Effector memory CD4-positive, alpha-beta T cell (primary cell): ENCODE measurements around the gene C1orf87.

ENCODE experiments used
- DNase-seq, 3 donors: peaks; one replicate each; pipeline ENCODE4 v3.0.0-alpha.2; 2020
- H3K27ac ChIP-seq: 2 replicates; pipeline ENCODE4 v1.7.0; 2013; ENCODE audit warnings: mild to moderate bottlenecking, low read length, moderate library complexity; ENCODE audit not compliant: insufficient read depth, poor library complexity, severe bottlenecking
- H3K27me3 ChIP-seq: replicated peaks from 2 replicates; pipeline ENCODE4 v1.7.0; 2013; ENCODE audit warnings: mild to moderate bottlenecking, low read length; ENCODE audit not compliant: insufficient read depth, control insufficient read depth, poor library complexity, severe bottlenecking
- H3K36me3 ChIP-seq: 2 replicates; pipeline ENCODE4 v1.7.0; 2013; ENCODE audit warnings: mild to moderate bottlenecking, low read length, moderate library complexity; ENCODE audit not compliant: control insufficient read depth, insufficient read depth
- H3K4me1 ChIP-seq: 2 replicates; pipeline ENCODE4 v1.7.0; 2013; ENCODE audit warnings: low read length, mild to moderate bottlenecking; ENCODE audit not compliant: control insufficient read depth, insufficient read depth, poor library complexity, severe bottlenecking
- H3K4me3 ChIP-seq: 2 replicates; pipeline ENCODE4 v1.7.0; 2013; ENCODE audit warnings: low read length, low read depth, mild to moderate bottlenecking; ENCODE audit not compliant: insufficient read depth, poor library complexity, severe bottlenecking
- H3K9me3 ChIP-seq: 2 replicates; pipeline ENCODE4 v1.7.0; 2013; ENCODE audit warnings: mild to moderate bottlenecking, low read length, moderate library complexity; ENCODE audit not compliant: control insufficient read depth
- total RNA-seq, 3 donors: gene quantifications; one replicate each; lab custom pipeline; 2026; lab: John Stamatoyannopoulos, UW

Gene C1orf87
- 0 reads per million in 3 donors for total RNA-seq

- Histone ChIP-seq H3K4me3 (no peak within 1 kb of the TSS), H3K4me1 (no peaks in the 10 kb centered on the region), H3K9me3 (no peaks in the 10 kb centered on the region), H3K27me3 (no peaks in the 10 kb centered on the region), H3K27ac (no peak within 1 kb of the TSS), H3K36me3 (no peaks in the 10 kb centered on the region)
- DNase-seq = no peak
Measured at GRCh38 chr1:60073605-60074278, at the start of gene C1orf87. Gene C1orf87 (minus strand): TSS chr1:60073770. CDS start chr1:60072643, 1,127 bp downstream.

- H3K36me3 ChIP-seq = no peaks in the 10 kb centered on the region
- H3K27me3 ChIP-seq = no peaks in the 10 kb centered on the region
- no peaks in the 10 kb centered on the region for H3K9me3 ChIP-seq
- no peak for DNase-seq
- H3K4me1 ChIP-seq = no peaks in the 10 kb centered on the region
- H3K27ac ChIP-seq = no peak overlapping the region
- no peak overlapping the region for H3K4me3 ChIP-seq
Measured at GRCh38 chr1:60118085-60118484, 44.5 kb upstream of the C1orf87 start.

GRCh38 chr1:60114745-60115318, 41.3 kb upstream of the C1orf87 start:
- no peaks in the 10 kb centered on the region for H3K9me3 ChIP-seq
- H3K36me3 ChIP-seq = no peaks in the 10 kb centered on the region
- no peaks in the 10 kb centered on the region for H3K27me3 ChIP-seq
- no peak overlapping the region for H3K4me3 ChIP-seq
- H3K4me1 ChIP-seq = no peaks in the 10 kb centered on the region
- H3K27ac ChIP-seq = no peak overlapping the region
- no peak for DNase-seq

GRCh38 chr1:60113596-60113995, 40.0 kb upstream of the C1orf87 start:
- Histone ChIP-seq H3K9me3 (no peaks in the 10 kb centered on the region), H3K4me1 (no peaks in the 10 kb centered on the region), H3K36me3 (no peaks in the 10 kb centered on the region), H3K27ac (no peak overlapping the region), H3K27me3 (no peaks in the 10 kb centered on the region), H3K4me3 (no peak overlapping the region)
- no peak for DNase-seq

- no peaks in the 10 kb centered on the region for H3K4me1 ChIP-seq
- DNase-seq = no peak
Measured at GRCh38 chr1:60113028-60113427, 39.5 kb upstream of the C1orf87 start.

GRCh38 chr1:60111716-60112115, 38.1 kb upstream of the C1orf87 start:
- no peak overlapping the region for H3K4me3 ChIP-seq
- H3K4me1 ChIP-seq = no peaks in the 10 kb centered on the region
- no peak overlapping the region for H3K27ac ChIP-seq
- no peaks in the 10 kb centered on the region for H3K9me3 ChIP-seq
- no peak for DNase-seq
- H3K36me3 ChIP-seq = no peaks in the 10 kb centered on the region
- H3K27me3 ChIP-seq = no peaks in the 10 kb centered on the region

More at GRCh38 chr1:60113028-60113427, 39.5 kb upstream of the C1orf87 start:
- H3K27me3 ChIP-seq = no peaks in the 10 kb centered on the region
- H3K9me3 ChIP-seq = no peaks in the 10 kb centered on the region
- no peak overlapping the region for H3K27ac ChIP-seq
- no peaks in the 10 kb centered on the region for H3K36me3 ChIP-seq
- no peak overlapping the region for H3K4me3 ChIP-seq

GRCh38 chr1:60111118-60111517, 37.5 kb upstream of the C1orf87 start:
- Histone ChIP-seq H3K27me3 (no peaks in the 10 kb centered on the region), H3K36me3 (no peaks in the 10 kb centered on the region), H3K27ac (no peak overlapping the region), H3K4me1 (no peaks in the 10 kb centered on the region), H3K4me3 (no peak overlapping the region), H3K9me3 (no peaks in the 10 kb centered on the region)
- DNase-seq = no peak

- Histone ChIP-seq H3K36me3 (no peaks in the 10 kb centered on the region), H3K4me1 (no peaks in the 10 kb centered on the region), H3K9me3 (no peaks in the 10 kb centered on the region), H3K27ac (no peak overlapping the region), H3K27me3 (no peaks in the 10 kb centered on the region), H3K4me3 (no peak overlapping the region)
- no peak for DNase-seq
Measured at GRCh38 chr1:60108196-60108595, 34.6 kb upstream of the C1orf87 start.

GRCh38 chr1:60103186-60103585, 29.6 kb upstream of the C1orf87 start:
- Histone ChIP-seq H3K9me3 (no peaks in the 10 kb centered on the region), H3K27me3 (no peaks in the 10 kb centered on the region), H3K4me3 (no peak overlapping the region), H3K4me1 (no peaks in the 10 kb centered on the region), H3K36me3 (no peaks in the 10 kb centered on the region), H3K27ac (no peak overlapping the region)
- no peak for DNase-seq

GRCh38 chr1:60102267-60103061, 28.9 kb upstream of the C1orf87 start:
- Histone ChIP-seq H3K36me3 (no peaks in the 10 kb centered on the region), H3K27ac (no peak overlapping the region), H3K9me3 (no peaks in the 10 kb centered on the region), H3K27me3 (no peaks in the 10 kb centered on the region), H3K4me3 (no peak overlapping the region), H3K4me1 (no peaks in the 10 kb centered on the region)
- no peak for DNase-seq
